Chondrocyte (in vitro differentiated cells): Measurements from ENCODE around the gene TRPM6. TPM values are rescaled to one million over a fixed set of nuclear protein-coding genes. Genes with fewer than 3 reads are reported as not detected.

Source experiments
- DNase-seq: peaks from one replicate; pipeline ENCODE4 v3.0.0; 2021; ENCODE audit warnings: mixed read lengths, low spot score
- H3K27ac Mint-ChIP-seq: one replicate; pipeline ENCODE4 v1.8.0; 2021; ENCODE audit warnings: mild to moderate bottlenecking, moderate library complexity, mixed read lengths; ENCODE audit not compliant: unreplicated experiment
- H3K27me3 Mint-ChIP-seq: 2 replicates; pipeline ENCODE4 v1.8.0; 2021; ENCODE audit warnings: low read depth, mixed read lengths
- H3K36me3 Mint-ChIP-seq: 2 replicates; pipeline ENCODE4 v1.8.0; 2021; ENCODE audit warnings: low read depth, mixed read lengths
- H3K4me1 Mint-ChIP-seq: 2 replicates; pipeline ENCODE4 v1.8.0; 2021; ENCODE audit warnings: low read depth, mild to moderate bottlenecking, mixed read lengths
- H3K4me3 Mint-ChIP-seq: one replicate; pipeline ENCODE4 v1.8.0; 2021; ENCODE audit warnings: mild to moderate bottlenecking, moderate library complexity, mixed read lengths; ENCODE audit not compliant: unreplicated experiment
- H3K9me3 Mint-ChIP-seq: 2 replicates; pipeline ENCODE4 v1.8.0; 2021; ENCODE audit warnings: low read depth, mixed read lengths
- total RNA-seq: library from RNA; stranded (reverse); gene quantifications from 3 replicates; pipeline ENCODE4 v1.2.1, GENCODE V29; 2021
- TF ChIP-seq, protein P1 (sequence below): fragments of 200-600 bp; sonication (generic); IDR thresholded peaks from 2 replicates; pipeline ENCODE4 v1.5.0; 2021; ENCODE audit warnings: antibody characterized with exemption, mild to moderate bottlenecking, moderate library complexity

Gene TRPM6
- total RNA-seq, 1 donor from 2014 or later = 0.02 TPM

DNA sequence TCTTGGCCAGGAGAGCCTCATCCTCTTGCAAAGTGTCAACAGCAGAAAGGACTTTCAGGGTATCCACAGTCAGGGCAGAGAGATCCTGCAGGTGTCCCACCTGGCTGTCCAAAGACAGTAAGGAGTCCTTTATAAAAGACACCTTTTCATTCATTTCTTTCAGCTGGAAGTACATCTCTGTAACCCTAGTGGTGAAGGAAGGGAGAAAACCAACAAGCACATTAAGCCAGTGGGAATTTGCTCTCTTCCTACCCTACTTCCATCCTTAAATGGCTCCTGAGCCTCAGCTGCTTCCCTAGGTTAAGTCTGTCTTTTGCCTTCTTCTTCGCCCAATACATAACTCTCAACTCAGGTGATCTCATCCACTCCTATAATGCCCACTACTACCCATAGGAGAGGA, 124.8 kb downstream of the TRPM6 start:
- TF ChIP-seq, protein P1, sequence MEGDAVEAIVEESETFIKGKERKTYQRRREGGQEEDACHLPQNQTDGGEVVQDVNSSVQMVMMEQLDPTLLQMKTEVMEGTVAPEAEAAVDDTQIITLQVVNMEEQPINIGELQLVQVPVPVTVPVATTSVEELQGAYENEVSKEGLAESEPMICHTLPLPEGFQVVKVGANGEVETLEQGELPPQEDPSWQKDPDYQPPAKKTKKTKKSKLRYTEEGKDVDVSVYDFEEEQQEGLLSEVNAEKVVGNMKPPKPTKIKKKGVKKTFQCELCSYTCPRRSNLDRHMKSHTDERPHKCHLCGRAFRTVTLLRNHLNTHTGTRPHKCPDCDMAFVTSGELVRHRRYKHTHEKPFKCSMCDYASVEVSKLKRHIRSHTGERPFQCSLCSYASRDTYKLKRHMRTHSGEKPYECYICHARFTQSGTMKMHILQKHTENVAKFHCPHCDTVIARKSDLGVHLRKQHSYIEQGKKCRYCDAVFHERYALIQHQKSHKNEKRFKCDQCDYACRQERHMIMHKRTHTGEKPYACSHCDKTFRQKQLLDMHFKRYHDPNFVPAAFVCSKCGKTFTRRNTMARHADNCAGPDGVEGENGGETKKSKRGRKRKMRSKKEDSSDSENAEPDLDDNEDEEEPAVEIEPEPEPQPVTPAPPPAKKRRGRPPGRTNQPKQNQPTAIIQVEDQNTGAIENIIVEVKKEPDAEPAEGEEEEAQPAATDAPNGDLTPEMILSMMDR = peak; percentile 17
- Mint-ChIP-seq H3K4me1 (peaks cover 10% of the 10 kb centered on the region), H3K4me3 (no peak overlapping the region), H3K27ac (no peak overlapping the region), H3K27me3 (peaks cover 2% of the 10 kb centered on the region), H3K9me3 (no peaks in the 10 kb centered on the region), H3K36me3 (no peaks in the 10 kb centered on the region)
- DNase-seq = no peak

- Mint-ChIP-seq H3K4me3 (no peak overlapping the region), H3K4me1 (peaks cover 16% of the 10 kb centered on the region), H3K9me3 (no peaks in the 10 kb centered on the region), H3K36me3 (no peaks in the 10 kb centered on the region), H3K27me3 (no peaks in the 10 kb centered on the region), H3K27ac (no peak overlapping the region)
- TF ChIP-seq, protein P1 = no peak
- no peak for DNase-seq
Observed at GRCh38 chr9:74760031-74760700, 127.6 kb downstream of the TRPM6 start.

- no peak for DNase-seq
- Mint-ChIP-seq H3K4me1 (peaks cover 16% of the 10 kb centered on the region), H3K9me3 (no peaks in the 10 kb centered on the region), H3K36me3 (no peaks in the 10 kb centered on the region), H3K27ac (no peak overlapping the region), H3K4me3 (no peak overlapping the region), H3K27me3 (no peaks in the 10 kb centered on the region)
- TF ChIP-seq, protein P1 = no peak
Observed at GRCh38 chr9:74755999-74756398, 131.7 kb downstream of the TRPM6 start.

- Mint-ChIP-seq H3K9me3 (no peaks in the 10 kb centered on the region), H3K4me1 (peaks cover 11% of the 10 kb centered on the region), H3K27ac (no peak overlapping the region), H3K36me3 (no peaks in the 10 kb centered on the region), H3K27me3 (peaks cover 4% of the 10 kb centered on the region), H3K4me3 (no peak overlapping the region)
- TF ChIP-seq, protein P1 = no peak
- DNase-seq = no peak
Observed at GRCh38 chr9:74755355-74755754, 132.4 kb downstream of the TRPM6 start.

DNA sequence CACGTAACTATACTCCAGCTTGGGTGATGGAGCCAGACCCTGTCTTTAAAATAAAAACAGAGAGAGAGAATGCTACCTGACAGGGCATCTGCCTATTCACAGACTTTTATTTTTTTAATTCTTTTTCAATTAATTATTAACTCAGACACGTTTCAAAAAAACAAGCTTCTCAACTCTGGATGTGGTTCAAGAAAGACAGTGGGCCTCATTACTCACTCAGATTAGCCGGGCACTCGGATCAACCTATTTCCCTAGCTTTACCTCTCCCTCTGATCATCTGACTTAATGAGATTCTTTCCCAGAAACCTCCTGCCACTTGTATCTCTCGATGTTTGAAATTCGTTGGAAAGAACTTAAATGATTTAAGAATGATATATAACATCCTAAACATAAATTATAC, 134.1 kb downstream of the TRPM6 start:
- DNase-seq = no peak
- TF ChIP-seq, protein P1 = no peak
- Mint-ChIP-seq H3K4me1 (peaks cover 6% of the 10 kb centered on the region), H3K27me3 (peaks cover 14% of the 10 kb centered on the region), H3K36me3 (no peaks in the 10 kb centered on the region), H3K27ac (no peak overlapping the region), H3K4me3 (no peak overlapping the region), H3K9me3 (no peaks in the 10 kb centered on the region)
